IPS-18a (cell line): ENCODE results near the gene SHMT2.

ENCODE experiments used
- H3K27ac ChIP-seq: one replicate; pipeline ENCODE4 v1.5.1; 2013; ENCODE audit warnings: low read length
- H3K27me3 ChIP-seq: one replicate; pipeline ENCODE4 v1.6.1; 2013; ENCODE audit warnings: mild to moderate bottlenecking, low read length; ENCODE audit not compliant: control insufficient read depth, insufficient read depth
- H3K36me3 ChIP-seq: one replicate; pipeline ENCODE4 v1.6.1; 2013; ENCODE audit warnings: low read depth, low read length; ENCODE audit not compliant: control insufficient read depth
- H3K4me1 ChIP-seq: one replicate; pipeline ENCODE4 v1.6.1; 2013; ENCODE audit warnings: low read depth, low read length; ENCODE audit not compliant: control insufficient read depth
- H3K4me3 ChIP-seq: one replicate; pipeline ENCODE4 v1.5.1; 2013; ENCODE audit warnings: low read length
- H3K9ac ChIP-seq: one replicate; pipeline ENCODE4 v1.6.1; 2013; ENCODE audit warnings: mild to moderate bottlenecking, low read length, moderate library complexity
- H3K9me3 ChIP-seq: one replicate; pipeline ENCODE4 v1.6.1; 2013; ENCODE audit warnings: low read depth, low read length; ENCODE audit not compliant: control insufficient read depth

The SHMT2 gene

DNA sequence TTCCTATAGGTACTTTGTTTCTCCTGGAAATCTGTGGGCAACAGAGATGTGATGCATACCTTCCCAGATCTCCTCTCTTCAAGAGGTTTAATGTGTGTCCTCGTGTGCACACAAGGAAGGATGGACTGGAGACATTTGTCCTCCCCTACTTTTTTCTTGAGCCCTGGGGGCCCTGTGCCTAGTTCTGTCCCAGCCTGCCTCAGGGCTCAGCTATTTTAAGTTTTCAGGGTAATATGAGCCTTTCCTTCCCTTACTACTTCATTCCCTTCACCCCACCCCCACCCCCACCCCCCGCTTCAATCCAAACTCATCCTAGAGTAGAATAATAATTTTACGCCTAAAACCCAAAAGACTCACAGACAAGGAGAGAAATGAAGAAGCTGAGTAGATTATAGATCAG lies 21.0 kb downstream of the SHMT2 start:
- no peak overlapping the region for H3K9ac ChIP-seq
- no peaks in the 10 kb centered on the region for H3K9me3 ChIP-seq
- H3K27ac ChIP-seq = no peak overlapping the region
- peaks cover under 1% of the 10 kb centered on the region for H3K36me3 ChIP-seq
- H3K27me3 ChIP-seq = no peaks in the 10 kb centered on the region
- H3K4me1 ChIP-seq = peaks cover 11% of the 10 kb centered on the region
- no peak overlapping the region for H3K4me3 ChIP-seq

DNA sequence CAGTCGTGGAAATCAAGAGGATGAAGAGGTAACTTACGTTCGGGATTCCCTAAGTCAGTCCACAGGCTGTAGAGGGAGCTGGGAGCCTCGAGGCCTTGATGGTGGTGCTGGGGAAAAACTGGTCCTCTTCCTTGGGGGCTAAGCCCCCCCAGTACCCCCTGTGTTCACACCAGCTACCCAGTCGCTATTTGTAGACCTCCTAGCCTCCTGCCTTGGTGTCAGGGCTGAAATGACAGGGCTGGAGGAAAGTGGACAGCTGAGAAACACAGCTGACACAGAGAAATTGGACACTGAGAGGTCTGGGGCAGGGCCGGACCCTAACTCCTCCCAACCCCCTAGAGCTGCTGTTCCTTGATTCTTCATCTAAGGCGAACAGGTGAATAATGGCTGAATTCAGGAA lies 21.4 kb downstream of the SHMT2 start, which contains the start of gene STAC3:
Gene STAC3, minus strand, starts transcription at position 232 of the 400 bp plus-strand sequence. CDS start 1,551 bp downstream, outside the sequence.
- Histone ChIP-seq H3K36me3 (peaks cover 5% of the 10 kb centered on the region), H3K9me3 (no peaks in the 10 kb centered on the region), H3K4me3 (no peak within 1 kb of the TSS), H3K27ac (no peak within 1 kb of the TSS), H3K9ac (no peak within 1 kb of the TSS), H3K27me3 (no peaks in the 10 kb centered on the region), H3K4me1 (peaks cover 11% of the 10 kb centered on the region)

DNA sequence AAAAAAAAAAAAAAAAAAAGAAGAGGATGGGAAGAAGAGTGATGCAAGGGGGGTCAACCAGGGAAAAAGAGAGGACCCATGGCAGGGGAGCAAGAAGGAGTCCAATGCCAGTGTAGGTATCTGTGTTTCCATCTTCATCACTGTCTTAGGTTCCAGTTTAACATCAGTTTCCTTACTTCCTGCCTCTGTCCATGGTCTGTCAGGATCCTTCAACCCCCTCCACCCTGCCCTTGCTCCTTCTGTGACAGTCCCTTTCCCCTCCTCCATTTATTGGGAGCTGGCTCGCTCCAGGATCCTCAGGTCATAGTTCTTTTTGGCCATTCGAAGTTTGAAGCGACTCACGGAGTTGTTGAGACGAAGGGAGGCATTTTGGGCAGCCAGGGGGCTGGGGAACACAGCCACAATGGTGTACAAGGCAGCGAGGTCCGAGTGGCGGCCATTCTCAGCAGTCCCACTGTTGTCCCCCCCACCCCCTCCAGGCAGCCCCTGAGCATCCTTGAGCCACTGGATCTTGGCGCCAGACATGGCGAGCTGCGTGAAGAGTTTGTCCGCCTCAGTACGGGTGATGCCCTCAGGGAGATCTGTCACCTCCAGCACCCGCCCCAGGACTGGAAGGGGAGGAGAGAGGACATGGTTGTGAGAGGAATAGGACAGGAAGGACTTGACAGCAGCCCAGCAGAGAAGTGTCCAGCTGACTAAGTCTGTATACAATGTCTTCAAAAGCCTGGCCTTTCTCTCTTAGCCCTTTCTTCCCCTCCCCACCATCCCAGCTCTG lies 25.2 kb downstream of the SHMT2 start:
- Histone ChIP-seq H3K27me3 (no peaks in the 10 kb centered on the region), H3K27ac (no peak overlapping the region), H3K36me3 (peaks cover 28% of the 10 kb centered on the region)

DNA sequence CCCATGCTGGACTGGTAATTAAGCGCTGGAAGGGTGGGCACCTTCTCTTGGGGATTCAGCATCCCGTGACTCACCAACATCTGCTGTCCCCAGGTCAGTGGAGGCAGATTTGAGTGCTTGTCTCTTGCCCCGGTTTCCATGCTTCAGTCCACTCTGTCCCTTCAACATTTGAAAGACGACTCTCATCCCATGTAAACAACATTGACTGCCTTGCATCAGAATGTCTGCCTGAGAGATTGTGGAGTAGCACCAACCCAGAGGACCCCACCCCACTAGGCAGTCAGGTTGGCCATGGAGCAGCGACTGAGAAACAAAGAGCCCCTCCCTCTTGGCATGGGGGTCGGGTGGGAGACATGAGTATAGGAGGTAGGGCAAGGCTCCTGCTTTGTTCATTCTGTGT lies 26.4 kb downstream of the SHMT2 start:
- Histone ChIP-seq H3K9ac (no peak overlapping the region), H3K27me3 (no peaks in the 10 kb centered on the region), H3K27ac (no peak overlapping the region), H3K9me3 (no peaks in the 10 kb centered on the region), H3K36me3 (peaks cover 28% of the 10 kb centered on the region), H3K4me3 (no peak overlapping the region), H3K4me1 (peaks cover 2% of the 10 kb centered on the region)

More for the DNA sequence above, 25.2 kb downstream of the SHMT2 start:
- Histone ChIP-seq H3K9me3 (no peaks in the 10 kb centered on the region), H3K4me3 (no peak overlapping the region), H3K4me1 (peaks cover 5% of the 10 kb centered on the region), H3K9ac (no peak overlapping the region)

DNA sequence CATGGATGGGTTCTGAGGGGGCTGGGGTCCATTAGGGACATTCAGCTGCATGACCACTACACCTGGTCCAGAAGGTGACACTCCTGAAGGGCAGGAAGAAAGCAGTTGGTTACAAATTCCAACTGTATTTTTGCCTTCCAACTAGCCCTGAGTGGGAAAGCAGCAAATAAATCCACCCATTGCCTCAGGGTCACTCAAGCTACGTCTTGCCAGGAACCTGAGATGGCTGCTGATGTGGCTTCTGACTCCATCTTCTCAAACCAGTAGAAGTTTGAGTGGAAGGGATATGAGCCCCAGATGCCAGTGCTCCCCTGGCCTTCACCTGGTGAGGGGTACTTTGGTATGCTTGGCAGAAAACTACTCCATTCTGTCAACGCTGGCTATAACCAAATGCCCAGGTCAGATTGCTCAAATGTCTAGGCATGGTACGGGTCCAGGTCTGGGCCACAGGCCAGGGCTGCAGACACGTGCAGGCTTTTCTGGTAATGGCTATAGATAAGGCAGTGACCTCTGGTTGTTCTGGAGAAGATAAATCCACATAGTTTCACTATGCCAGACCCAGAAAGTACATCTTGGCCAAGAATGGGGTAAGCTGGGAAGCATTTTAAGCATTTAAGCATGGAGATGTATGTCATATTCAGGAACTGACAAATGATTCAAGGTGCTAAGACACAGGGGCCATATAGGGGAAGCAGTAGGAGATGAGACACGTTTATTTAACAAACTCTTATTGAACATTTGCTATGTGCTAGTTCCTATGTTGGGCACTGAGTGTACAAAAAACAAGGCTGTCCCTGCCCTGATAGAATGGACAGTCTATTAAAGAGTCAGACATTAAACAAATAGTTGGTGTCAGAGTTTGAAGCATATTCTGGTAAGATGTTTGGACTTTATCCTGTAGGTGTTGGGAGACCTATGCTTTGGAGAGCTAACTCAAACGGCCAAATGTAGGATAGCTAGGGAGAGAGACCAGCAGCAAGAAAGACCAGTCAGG lies 29.8 kb downstream of the SHMT2 start:
- no peak overlapping the region for H3K4me3 ChIP-seq
- H3K9me3 ChIP-seq = no peaks in the 10 kb centered on the region
- H3K9ac ChIP-seq = no peak overlapping the region
- no peaks in the 10 kb centered on the region for H3K27me3 ChIP-seq
- H3K27ac ChIP-seq = no peak overlapping the region
- peaks cover 10% of the 10 kb centered on the region for H3K4me1 ChIP-seq
- H3K36me3 ChIP-seq = peaks cover 30% of the 10 kb centered on the region

DNA sequence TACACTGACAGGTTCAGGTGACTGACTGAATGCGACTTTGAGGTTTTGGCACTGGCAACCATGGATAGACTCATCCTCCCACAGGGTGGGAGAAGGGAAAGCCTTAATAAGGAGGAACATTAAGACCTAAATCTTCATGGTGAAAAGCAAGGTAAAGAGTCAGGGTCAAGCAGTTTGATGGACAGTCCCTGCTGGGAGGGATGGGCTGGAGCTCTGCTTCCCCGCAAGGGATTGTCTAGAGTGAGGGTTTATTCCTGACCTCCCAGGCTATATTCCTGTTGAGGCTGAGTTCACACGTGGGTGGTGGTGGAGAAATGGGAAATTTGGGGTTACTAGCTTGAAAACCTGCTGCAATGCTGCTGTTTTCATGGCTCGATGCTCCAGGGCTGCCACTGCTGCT lies 30.9 kb downstream of the SHMT2 start:
- Histone ChIP-seq H3K9me3 (no peaks in the 10 kb centered on the region), H3K36me3 (peaks cover 30% of the 10 kb centered on the region), H3K27ac (no peak overlapping the region), H3K27me3 (no peaks in the 10 kb centered on the region), H3K4me3 (no peak overlapping the region), H3K9ac (no peak overlapping the region), H3K4me1 (peaks cover 10% of the 10 kb centered on the region)

DNA sequence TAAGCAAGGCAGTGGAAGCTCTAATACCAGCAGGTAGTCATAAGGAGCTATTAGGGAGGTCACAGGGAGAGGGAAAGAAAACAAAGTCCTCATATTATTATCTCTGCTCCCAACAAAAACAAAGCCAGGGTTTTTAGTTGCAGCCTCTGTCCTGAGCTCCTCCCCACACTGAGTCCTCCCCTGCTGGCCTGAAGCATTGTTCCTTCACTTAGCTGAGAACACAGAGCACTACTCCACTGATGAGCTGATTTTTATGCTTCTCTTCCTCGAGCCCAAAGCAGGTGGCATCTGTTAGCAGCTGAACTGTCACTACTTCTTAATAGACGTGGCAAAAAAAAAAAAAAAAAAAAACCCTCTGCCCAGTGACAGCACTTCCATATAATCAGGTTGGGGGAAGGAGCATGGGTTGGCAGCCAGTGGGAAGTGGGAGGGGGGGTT lies 31.9 kb downstream of the SHMT2 start:
- no peaks in the 10 kb centered on the region for H3K9me3 ChIP-seq
- H3K27ac ChIP-seq = no peak overlapping the region
- no peaks in the 10 kb centered on the region for H3K27me3 ChIP-seq
- H3K9ac ChIP-seq = no peak overlapping the region
- peaks cover 10% of the 10 kb centered on the region for H3K4me1 ChIP-seq
- H3K4me3 ChIP-seq = no peak overlapping the region
- H3K36me3 ChIP-seq = peaks cover 20% of the 10 kb centered on the region

DNA sequence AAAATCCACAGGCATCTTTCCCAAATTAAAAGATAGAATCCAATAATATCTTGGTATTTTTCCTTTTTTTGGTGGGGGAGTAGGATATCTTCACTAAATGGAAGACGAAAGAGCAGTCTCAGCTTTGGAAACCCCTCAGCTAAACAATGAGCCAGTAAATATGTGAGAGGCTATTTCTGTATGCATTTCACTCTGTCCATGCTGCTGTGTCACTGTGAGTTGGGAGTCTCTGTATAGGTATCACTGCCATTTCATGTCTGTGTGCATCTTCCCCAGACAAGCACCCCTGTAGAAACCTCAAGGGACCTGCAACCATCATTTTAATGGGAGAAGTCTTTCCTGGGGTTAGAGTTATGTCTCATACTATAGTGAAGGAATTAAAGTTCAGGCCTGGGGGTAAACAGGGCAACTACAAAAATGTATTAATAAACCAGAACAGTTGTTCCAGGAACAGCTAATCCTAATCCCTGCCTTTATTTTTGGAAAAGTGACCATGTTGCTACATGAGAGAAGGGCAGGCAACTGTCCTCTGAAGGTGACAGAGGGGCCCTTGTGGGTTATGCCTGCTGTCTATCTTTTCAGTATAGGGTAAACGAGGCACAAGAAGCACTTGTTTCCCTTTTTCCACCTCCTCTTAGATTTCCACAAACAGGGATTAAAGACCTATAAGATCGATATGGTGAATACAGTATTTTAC lies 32.8 kb downstream of the SHMT2 start:
- Histone ChIP-seq H3K4me1 (peaks cover 10% of the 10 kb centered on the region), H3K9me3 (no peaks in the 10 kb centered on the region), H3K9ac (no peak overlapping the region), H3K36me3 (peaks cover 17% of the 10 kb centered on the region), H3K27ac (no peak overlapping the region), H3K27me3 (no peaks in the 10 kb centered on the region), H3K4me3 (no peak overlapping the region)

DNA sequence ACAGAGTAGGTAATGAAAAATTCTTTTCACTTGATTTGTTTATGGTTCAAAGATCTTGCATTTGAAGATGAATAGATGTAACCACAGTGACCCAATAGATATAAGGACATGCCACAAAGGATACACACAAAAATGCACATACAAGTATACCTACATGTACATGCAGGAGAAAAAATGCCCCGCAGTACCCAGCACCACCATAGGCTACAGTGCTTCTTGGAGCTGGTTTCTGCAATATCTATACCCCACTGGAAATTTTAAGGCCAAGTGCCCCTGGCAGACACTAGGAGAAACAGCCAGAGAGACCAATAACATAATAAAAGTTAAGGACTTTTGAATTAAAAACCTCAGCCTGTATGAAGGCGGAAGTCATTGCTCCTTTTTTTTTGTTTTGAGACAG lies 33.6 kb downstream of the SHMT2 start:
- Histone ChIP-seq H3K9ac (no peak overlapping the region), H3K27me3 (no peaks in the 10 kb centered on the region), H3K9me3 (no peaks in the 10 kb centered on the region), H3K36me3 (peaks cover 13% of the 10 kb centered on the region), H3K4me3 (no peak overlapping the region), H3K4me1 (peaks cover 10% of the 10 kb centered on the region), H3K27ac (no peak overlapping the region)

DNA sequence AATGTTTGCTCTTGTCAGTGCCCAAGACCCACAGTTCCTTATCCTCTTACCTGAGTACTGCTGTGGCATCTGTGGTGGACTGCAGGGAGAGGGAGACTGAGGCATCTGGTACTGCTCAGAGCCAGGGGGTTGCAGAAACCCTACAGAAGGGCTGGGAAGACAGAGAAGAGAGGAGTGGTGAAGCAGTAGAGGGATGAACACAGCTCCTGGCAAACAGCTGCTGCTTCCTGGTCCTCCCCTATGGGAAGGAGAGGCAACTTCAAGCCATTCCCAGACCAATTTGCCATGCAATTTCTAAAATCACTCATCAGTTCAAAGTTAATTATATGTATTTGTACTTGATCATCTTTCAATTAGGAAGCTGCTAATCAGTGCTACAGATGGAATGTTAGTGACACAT lies 37.2 kb downstream of the SHMT2 start:
- Histone ChIP-seq H3K4me1 (peaks cover 6% of the 10 kb centered on the region), H3K36me3 (peaks cover 18% of the 10 kb centered on the region), H3K9me3 (no peaks in the 10 kb centered on the region), H3K4me3 (no peak overlapping the region), H3K27me3 (no peaks in the 10 kb centered on the region), H3K27ac (no peak overlapping the region), H3K9ac (no peak overlapping the region)

DNA sequence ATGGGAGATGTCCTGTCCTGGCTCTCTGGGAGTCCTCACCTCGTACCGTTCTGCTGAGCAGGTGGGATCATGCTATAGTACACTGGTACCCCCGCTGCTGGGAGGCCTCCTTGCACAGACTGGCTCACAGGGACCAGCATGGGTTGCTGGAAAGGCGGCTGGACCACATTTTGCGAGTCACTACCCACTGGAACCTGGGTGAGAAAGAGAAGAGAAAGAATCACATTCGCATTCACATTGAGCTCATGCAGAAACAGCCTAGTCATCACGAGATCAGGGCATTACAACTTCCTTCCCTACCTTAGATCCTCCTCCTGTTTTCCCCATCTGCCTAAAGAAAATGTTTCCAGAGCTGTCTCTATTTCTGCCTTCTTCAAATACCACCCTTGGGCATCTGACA lies 38.8 kb downstream of the SHMT2 start:
- H3K9me3 ChIP-seq = no peaks in the 10 kb centered on the region
- H3K27ac ChIP-seq = no peak overlapping the region
- no peak overlapping the region for H3K4me3 ChIP-seq
- peaks cover 15% of the 10 kb centered on the region for H3K36me3 ChIP-seq
- H3K27me3 ChIP-seq = no peaks in the 10 kb centered on the region
- no peak overlapping the region for H3K9ac ChIP-seq
- no peaks in the 10 kb centered on the region for H3K4me1 ChIP-seq
